Kidney (tissue), 14 donors: ENCODE measurements around the gene CAMTA1. TPM values are rescaled to one million over a fixed set of nuclear protein-coding genes. Genes with fewer than 3 reads are reported as not detected.
A peak's percentile ranks its signal among the peaks of the same experiment; 100 is the strongest.

ENCODE experiments used
- DNase-seq, 5 donors: peaks; one replicate each; pipeline ENCODE4 v3.0.0-alpha.2; 2013 to 2020
- FAIRE-seq: peaks from 2 replicates; lab custom pipeline; 2012; peaks lifted over from hg19 to GRCh38; lab: Jason Lieb, UNC
- H3K27ac ChIP-seq, 2 donors: one replicate each; pipeline ENCODE4 v1.7.0; 2013; ENCODE audit warnings: low read depth in 2 of 2, low read length in 2 of 2, inconsistent platforms in 1 of 2
- H3K27me3 ChIP-seq: one replicate; pipeline ENCODE4 v1.7.1; 2013; ENCODE audit warnings: low read length, inconsistent platforms; ENCODE audit not compliant: control insufficient read depth, insufficient read depth
- H3K36me3 ChIP-seq, 3 donors: one replicate each; pipeline versions ENCODE4 v1.7.0 to v1.7.1; 2013; ENCODE audit warnings: low read length in 3 of 3, control low read depth in 1 of 3, inconsistent platforms in 1 of 3; ENCODE audit not compliant: insufficient read depth in 3 of 3, control insufficient read depth in 2 of 3
- H3K4me1 ChIP-seq, 3 donors: one replicate each; pipeline versions ENCODE4 v1.7.0 to v1.7.1; 2013; ENCODE audit warnings: low read length in 3 of 3, inconsistent platforms in 1 of 3, low read depth in 1 of 3; ENCODE audit not compliant: control insufficient read depth in 2 of 3, insufficient read depth in 2 of 3
- H3K4me3 ChIP-seq, 3 donors: one replicate each; pipeline versions ENCODE4 v1.7.0 to v1.8.1; 2013; ENCODE audit warnings: low read length in 3 of 3, control low read depth in 1 of 3, inconsistent platforms in 1 of 3
- H3K9ac ChIP-seq, 3 donors: one replicate each; pipeline versions ENCODE4 v1.7.0 to v1.7.1; 2013; ENCODE audit warnings: low read length in 3 of 3, control low read depth in 1 of 3, inconsistent platforms in 1 of 3
- H3K9me3 ChIP-seq, 3 donors: one replicate each; pipeline versions ENCODE4 v1.7.0 to v1.7.1; 2013; ENCODE audit warnings: low read length in 3 of 3, control low read depth in 1 of 3, inconsistent platforms in 1 of 3; ENCODE audit not compliant: control insufficient read depth in 2 of 3, insufficient read depth in 1 of 3
- CTCF ChIP-seq: IDR thresholded peaks from 3 replicates; pipeline ENCODE4 v1.5.1; 2012; ENCODE audit warnings: mild to moderate bottlenecking, moderate library complexity, borderline replicate concordance; ENCODE audit not compliant: insufficient read depth; ENCODE audit errors: extremely low read depth
- intact Hi-C: fragments of 100-400 bp; cut with DNase I; formaldehyde crosslinking; loops from one replicate; pipeline ENCODE4 v1.11.1; 2022
- polyA plus RNA-seq: library from polyadenylated mRNA; stranded (reverse); fragments of 350-450 nt; fragmentation: Illumina TruSeq; extraction: RNeasy Lipid Tissue Mini Kit (QIAGEN cat#74804); gene quantifications from one replicate; pipeline ENCODE4 v1.2.3, GENCODE V29; 2014; ENCODE audit warnings: low read depth, low replicate concordance; ENCODE audit not compliant: insufficient read depth
- total RNA-seq: library from RNA; stranded (reverse); fragmentation: NEBNext Ultra II Directional; extraction: Animal tissue kit (Norgen Biotek cat#: 25700); gene quantifications from one replicate; pipeline ENCODE4 v1.2.1, GENCODE V29; 2021
- donor health status: control.
- donor health status: control.
- donor health status: control.
- donor health status: control.
- donor health status: control.
- donor health status: DM: yes; HTN: yes; CAD: no.
- donor health status: Normal renal cell carcinoma (clear cell type).

The CAMTA1 gene
- total and polyA plus RNA-seq, 2 donors from 2014 or later: 79.0 to 170 TPM

GRCh38 chr1:7646164-7646563 lies 860.9 kb downstream of the CAMTA1 start:
- peaks cover 0 to 6% (median 0%) of the 10 kb centered on the region in 3 donors for H3K9me3 ChIP-seq
- H3K4me1 ChIP-seq: peaks cover 0 to 31% (median 9%) of the 10 kb centered on the region in 3 donors
- H3K36me3 ChIP-seq: no peaks in the 10 kb centered on the region
- peak overlapping the region in 1 of 2 donors; percentile 86 for H3K27ac ChIP-seq
- no peak for TF ChIP-seq CTCF
- no peak overlapping the region for H3K4me3 ChIP-seq
- H3K9ac ChIP-seq: no peak overlapping the region
- H3K27me3 ChIP-seq: no peaks in the 10 kb centered on the region
- DNase-seq: no peak
- intact Hi-C loops: no loop called here
- no peak for FAIRE-seq

GRCh38 chr1:7646981-7647901 lies 862.0 kb downstream of the CAMTA1 start:
- intact Hi-C loops: no loop called here
- H3K4me3 ChIP-seq: no peak overlapping the region
- H3K4me1 ChIP-seq: peaks cover 0 to 31% (median 9%) of the 10 kb centered on the region in 3 donors
- DNase-seq (peak; percentile 64 to 90 (median 68)), FAIRE-seq (no peak)
- no peak overlapping the region for H3K9ac ChIP-seq
- H3K27me3 ChIP-seq: no peaks in the 10 kb centered on the region
- peak; percentile 93 for TF ChIP-seq CTCF
- H3K36me3 ChIP-seq: no peaks in the 10 kb centered on the region
- H3K9me3 ChIP-seq: peaks cover 0 to 6% (median 0%) of the 10 kb centered on the region in 3 donors
- H3K27ac ChIP-seq: no peak overlapping the region

DNA sequence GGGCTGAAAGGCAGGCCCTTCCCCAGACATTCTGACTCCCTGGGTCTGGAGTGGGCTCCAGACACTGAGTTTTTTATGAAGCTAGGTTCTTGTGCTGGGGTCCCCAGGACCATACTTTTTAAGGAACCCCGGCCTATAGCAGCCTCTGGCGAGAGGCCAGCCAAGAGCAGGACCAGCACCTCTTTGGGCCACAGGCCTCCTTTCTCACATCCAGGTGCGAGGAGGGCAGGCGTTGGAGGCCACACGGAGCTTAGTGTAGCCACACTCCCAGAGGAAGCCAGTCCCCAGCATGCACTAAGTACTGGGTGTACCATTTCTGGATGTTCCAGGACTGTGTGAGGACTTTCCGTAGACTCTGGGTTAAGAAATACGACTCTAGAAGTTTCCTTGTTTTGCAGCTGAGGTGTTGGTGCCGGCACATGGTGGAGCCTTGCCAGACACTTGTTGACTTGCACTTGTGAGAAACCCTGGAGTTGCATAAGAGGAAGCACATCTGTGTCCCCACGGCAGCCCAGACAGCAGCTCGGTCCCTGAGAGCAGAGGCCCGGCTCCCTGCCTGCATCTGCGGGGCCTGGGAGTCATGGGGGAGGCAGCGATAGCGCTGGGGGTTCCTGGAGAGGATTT lies 863.6 kb downstream of the CAMTA1 start:
- no peak for TF ChIP-seq CTCF
- H3K4me1 ChIP-seq: peaks cover 0 to 17% (median 9%) of the 10 kb centered on the region in 3 donors
- H3K9ac ChIP-seq: no peak overlapping the region
- DNase-seq (no peak), FAIRE-seq (no peak)
- H3K27ac ChIP-seq: no peak overlapping the region
- H3K9me3 ChIP-seq: peaks cover 0 to 6% (median 0%) of the 10 kb centered on the region in 3 donors
- H3K36me3 ChIP-seq: no peaks in the 10 kb centered on the region
- intact Hi-C loops: no loop called here
- H3K4me3 ChIP-seq: no peak overlapping the region
- H3K27me3 ChIP-seq: no peaks in the 10 kb centered on the region
